DOHH2 (cell line): ENCODE results near the gene SUGCT.

ENCODE experiments used
- H3F3A ChIP-seq: fragments of 200-600 bp; sonication (generic), shearing (Covaris generic); 2 replicates; pipeline ENCODE4 v1.6.0; 2016; ENCODE audit warnings: antibody characterized with exemption, mild to moderate bottlenecking; ENCODE audit not compliant: control insufficient read depth, insufficient read depth
- H3K27ac ChIP-seq: fragments of 200-600 bp; sonication (generic); 2 replicates; pipeline ENCODE4 v1.5.1; 2014; ENCODE audit warnings: low read depth, mild to moderate bottlenecking, low read length, moderate library complexity
- H3K27me3 ChIP-seq: fragments of 200-600 bp; sonication (generic); 2 replicates; pipeline ENCODE4 v1.6.1; 2014; ENCODE audit warnings: mild to moderate bottlenecking, low read length, mixed read lengths; ENCODE audit not compliant: control insufficient read depth
- H3K36me3 ChIP-seq: fragments of 200-600 bp; sonication (generic); 2 replicates; pipeline ENCODE4 v1.6.1; 2014; ENCODE audit warnings: mild to moderate bottlenecking, low read length, moderate library complexity, mixed read lengths; ENCODE audit not compliant: control insufficient read depth
- H3K4me1 ChIP-seq: fragments of 200-600 bp; sonication (generic); 2 replicates; pipeline ENCODE4 v1.6.1; 2014; ENCODE audit warnings: mild to moderate bottlenecking, low read length, mixed read lengths; ENCODE audit not compliant: control insufficient read depth
- H3K4me2 ChIP-seq: fragments of 200-600 bp; sonication (generic); 2 replicates; pipeline ENCODE4 v1.6.0; 2014; ENCODE audit warnings: mild to moderate bottlenecking, low read length, moderate library complexity
- H3K4me3 ChIP-seq: fragments of 200-600 bp; sonication (generic); 2 replicates; pipeline ENCODE4 v1.5.1; 2014; ENCODE audit warnings: mild to moderate bottlenecking, low read length, mixed read lengths
- H3K79me2 ChIP-seq: fragments of 200-600 bp; sonication (generic); 2 replicates; pipeline ENCODE4 v1.6.1; 2014; ENCODE audit warnings: mild to moderate bottlenecking, low read length, mixed read lengths; ENCODE audit not compliant: control insufficient read depth
- H3K9me2 ChIP-seq: fragments of 200-600 bp; sonication (generic); replicated peaks from 2 replicates; pipeline ENCODE4 v1.6.1; 2014; ENCODE audit warnings: mild to moderate bottlenecking, low read length, mixed read lengths; ENCODE audit not compliant: control insufficient read depth
- H3K9me3 ChIP-seq: fragments of 200-600 bp; sonication (generic); 2 replicates; pipeline ENCODE4 v1.6.1; 2014; ENCODE audit warnings: antibody characterized with exemption, low read length, mixed read lengths; ENCODE audit not compliant: control insufficient read depth, insufficient read depth
- H4K20me1 ChIP-seq: fragments of 200-600 bp; sonication (generic); 2 replicates; pipeline ENCODE4 v1.6.0; 2014; ENCODE audit warnings: low read depth, mild to moderate bottlenecking, antibody characterized with exemption, low read length, moderate library complexity; ENCODE audit not compliant: control insufficient read depth, insufficient read depth
- CTCF ChIP-seq: fragments of 200-600 bp; sonication (generic); IDR thresholded peaks from one replicate; pipeline ENCODE4 v1.5.1; 2014; ENCODE audit warnings: antibody characterized with exemption, mild to moderate bottlenecking, low read depth, low read length; ENCODE audit not compliant: poor library complexity, severe bottlenecking
- EZH2phosphoT487 ChIP-seq: fragments of 200-600 bp; sonication (generic); IDR thresholded peaks from 2 replicates; pipeline ENCODE4 v1.6.1; 2017; ENCODE audit warnings: borderline replicate concordance, mild to moderate bottlenecking, antibody characterized with exemption, low read length, moderate library complexity, mixed read lengths

The SUGCT gene

DNA sequence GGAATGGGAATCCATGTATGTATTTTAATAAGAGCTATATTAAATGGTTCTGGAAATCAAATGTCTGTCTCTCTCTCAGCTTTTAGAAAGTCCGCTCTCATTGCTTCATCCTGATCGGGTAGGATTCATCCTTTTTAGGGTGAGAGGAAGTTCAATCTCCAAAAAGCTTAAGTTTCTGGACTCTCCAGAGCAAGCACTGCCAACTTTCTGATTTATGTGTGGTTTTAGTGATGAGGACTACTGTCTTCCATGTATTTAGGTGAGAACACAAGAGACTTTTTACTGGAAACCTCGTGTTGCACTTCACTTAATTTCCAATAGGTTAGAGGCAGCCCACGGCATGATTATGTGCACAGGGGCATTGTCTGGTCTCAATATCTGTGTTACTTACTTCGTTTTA is 267.9 kb downstream of the SUGCT start:
- Histone ChIP-seq H3F3A (no peaks in the 10 kb centered on the region), H3K9me3 (no peaks in the 10 kb centered on the region), H3K27me3 (no peaks in the 10 kb centered on the region), H4K20me1 (no peaks in the 10 kb centered on the region), H3K27ac (no peak overlapping the region), H3K9me2 (no peaks in the 10 kb centered on the region; the same call in 1 of the 2 replicates), H3K79me2 (no peaks in the 10 kb centered on the region), H3K4me1 (no peaks in the 10 kb centered on the region), H3K4me3 (no peak overlapping the region), H3K36me3 (no peaks in the 10 kb centered on the region), H3K4me2 (no peak overlapping the region)
- TF ChIP-seq CTCF, result no peak
- TF ChIP-seq EZH2phosphoT487, result no peak

DNA sequence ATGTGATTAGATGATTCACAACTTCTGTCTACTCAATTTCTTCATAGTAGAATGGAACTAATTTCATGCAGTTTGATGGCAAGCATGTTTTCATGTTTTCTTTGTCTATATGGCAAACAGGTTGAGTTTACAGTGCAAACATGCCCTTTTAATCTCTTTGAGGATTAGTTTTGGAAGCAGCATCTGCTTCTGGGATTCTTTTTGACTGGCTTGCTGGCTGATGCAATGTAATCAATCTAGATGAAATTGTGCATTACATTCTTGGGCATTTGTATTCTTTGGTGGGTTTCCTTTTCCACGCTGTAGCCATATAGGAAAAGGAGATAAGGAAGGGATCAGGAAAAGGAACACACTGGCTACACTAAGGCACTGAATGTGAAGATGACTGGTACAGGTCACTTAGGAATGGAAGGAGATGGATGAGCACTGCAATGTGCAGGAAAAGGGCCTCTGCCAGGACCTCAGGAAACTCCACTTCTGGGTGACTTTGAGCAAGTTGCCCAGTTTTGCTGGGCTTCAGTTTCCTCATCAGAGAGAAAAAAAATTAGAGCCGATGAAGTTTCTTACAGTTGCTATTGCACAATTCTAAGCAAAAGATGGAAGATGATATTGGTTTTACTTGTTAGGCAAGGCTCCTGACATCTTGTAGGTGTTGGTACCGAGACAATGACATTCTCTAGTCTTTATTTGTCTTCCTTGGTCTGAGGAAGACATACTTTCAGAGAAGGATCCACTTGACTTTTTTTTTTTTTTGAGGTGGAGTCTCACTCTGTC is 269.1 kb downstream of the SUGCT start:
- Histone ChIP-seq H3K27ac (no peak overlapping the region), H4K20me1 (no peaks in the 10 kb centered on the region), H3K27me3 (no peaks in the 10 kb centered on the region), H3K79me2 (no peaks in the 10 kb centered on the region), H3K9me2 (no peaks in the 10 kb centered on the region; the same call in 1 of the 2 replicates), H3K4me3 (no peak overlapping the region), H3K4me1 (no peaks in the 10 kb centered on the region), H3F3A (no peaks in the 10 kb centered on the region), H3K36me3 (no peaks in the 10 kb centered on the region), H3K4me2 (no peak overlapping the region), H3K9me3 (no peaks in the 10 kb centered on the region)
- no peak for TF ChIP-seq CTCF
- TF ChIP-seq EZH2phosphoT487, result no peak

DNA sequence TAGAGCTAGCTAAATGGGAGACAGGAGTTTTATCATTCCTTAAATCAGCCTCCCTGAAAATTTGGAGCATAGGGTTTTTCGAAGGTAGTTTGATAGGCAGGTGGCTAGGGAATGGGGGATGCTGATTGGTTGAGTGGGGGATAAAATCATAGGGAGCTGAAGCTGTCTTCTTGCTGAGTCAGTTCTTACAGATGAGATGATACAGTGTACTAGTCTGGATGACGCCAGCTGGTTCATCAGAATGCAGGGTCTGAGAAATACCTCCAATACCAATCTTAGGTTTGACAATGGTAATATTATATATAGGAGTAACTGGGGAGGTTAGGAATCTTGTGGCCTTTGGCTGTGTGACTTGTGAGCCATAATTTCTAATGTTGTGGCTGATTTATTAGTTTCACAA is 271.2 kb downstream of the SUGCT start:
- no peaks in the 10 kb centered on the region for H3K4me1 ChIP-seq
- no peaks in the 10 kb centered on the region for H3K79me2 ChIP-seq
- no peaks in the 10 kb centered on the region for H3F3A ChIP-seq
- H3K4me3 ChIP-seq, result no peak overlapping the region
- H3K27me3 ChIP-seq, result no peaks in the 10 kb centered on the region
- no peaks in the 10 kb centered on the region for H4K20me1 ChIP-seq
- no peak overlapping the region for H3K27ac ChIP-seq
- H3K36me3 ChIP-seq, result no peaks in the 10 kb centered on the region
- H3K9me2 ChIP-seq, result no peaks in the 10 kb centered on the region; the same call in 1 of the 2 replicates
- TF ChIP-seq EZH2phosphoT487 (no peak), CTCF (no peak)
- no peak overlapping the region for H3K4me2 ChIP-seq
- H3K9me3 ChIP-seq, result no peaks in the 10 kb centered on the region
